ENCODE measurements around the gene MACF1.

- TF ChIP-seq EZH2 (IDR thresholded peaks at IDR 0.05; ENCODE audit: insufficient read depth, low read length) (no peak), CTCF (IDR thresholded peaks at IDR 0.05; ENCODE audit: insufficient read depth, low read depth, low read length) (peak; percentile 3)
Measured at GRCh38 chr1:39398278-39399021, 194.0 kb downstream of the MACF1 start.
